ENCODE results near the gene KY. TPM values are rescaled to one million over a fixed set of nuclear protein-coding genes. Genes with fewer than 3 reads are reported as not detected.

Gene KY
- total and polyA plus RNA-seq, 4 donors = 0.06 to 0.21 (median 0.15) TPM; not detected in 1

DNA sequence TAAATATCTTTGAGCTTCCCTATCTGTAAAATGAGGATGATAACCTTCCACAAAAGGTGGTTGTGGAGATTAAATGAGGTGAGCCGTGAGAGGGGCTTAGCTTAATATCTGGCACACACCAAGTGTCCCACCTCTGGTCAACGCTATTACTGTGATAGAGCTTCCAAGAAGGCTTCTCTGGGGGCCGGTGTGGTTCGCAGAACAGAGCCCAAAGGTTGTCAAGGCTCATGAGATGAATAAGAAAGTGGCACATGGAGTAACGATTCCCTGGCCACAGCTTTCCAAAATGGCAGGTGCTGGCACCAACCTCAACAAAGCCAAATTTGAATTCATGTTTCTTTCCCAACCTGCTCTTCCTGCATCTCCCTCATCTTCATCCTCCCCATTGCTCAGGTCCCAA is 10.4 kb downstream of the KY start:
- Histone ChIP-seq H3K4me3 (no peak overlapping the region), H3K36me3 (ENCODE audit: control insufficient read depth in 4 of 4, insufficient read depth in 4 of 4, low read length in 4 of 4) (no peaks in the 10 kb centered on the region), H3K9ac (ENCODE audit: insufficient read depth in 1 of 2, low read length in 2 of 2) (no peak overlapping the region), H3K4me1 (ENCODE audit: control insufficient read depth in 5 of 5, insufficient read depth in 5 of 5, low read length in 5 of 5) (peaks cover 0 to 6% (median 0%) of the 10 kb centered on the region in 5 donors), H3K27me3 (ENCODE audit: control insufficient read depth in 3 of 3, insufficient read depth in 3 of 3, low read length in 2 of 3) (no peaks in the 10 kb centered on the region), H3K27ac (ENCODE audit: low read depth in 1 of 2, low read length in 1 of 2) (no peak overlapping the region), H3K9me3 (ENCODE audit: control insufficient read depth in 4 of 4, insufficient read depth in 3 of 4, low read length in 3 of 4) (no peaks in the 10 kb centered on the region)
- DNase-seq (no peak), ATAC-seq (ENCODE audit: insufficient read depth, low FRiP score) (no peak)
- 92 to 94% methylated on average over 5 of the region's 5 CpGs for WGBS, 2 donors
- TF ChIP-seq, protein P1, sequence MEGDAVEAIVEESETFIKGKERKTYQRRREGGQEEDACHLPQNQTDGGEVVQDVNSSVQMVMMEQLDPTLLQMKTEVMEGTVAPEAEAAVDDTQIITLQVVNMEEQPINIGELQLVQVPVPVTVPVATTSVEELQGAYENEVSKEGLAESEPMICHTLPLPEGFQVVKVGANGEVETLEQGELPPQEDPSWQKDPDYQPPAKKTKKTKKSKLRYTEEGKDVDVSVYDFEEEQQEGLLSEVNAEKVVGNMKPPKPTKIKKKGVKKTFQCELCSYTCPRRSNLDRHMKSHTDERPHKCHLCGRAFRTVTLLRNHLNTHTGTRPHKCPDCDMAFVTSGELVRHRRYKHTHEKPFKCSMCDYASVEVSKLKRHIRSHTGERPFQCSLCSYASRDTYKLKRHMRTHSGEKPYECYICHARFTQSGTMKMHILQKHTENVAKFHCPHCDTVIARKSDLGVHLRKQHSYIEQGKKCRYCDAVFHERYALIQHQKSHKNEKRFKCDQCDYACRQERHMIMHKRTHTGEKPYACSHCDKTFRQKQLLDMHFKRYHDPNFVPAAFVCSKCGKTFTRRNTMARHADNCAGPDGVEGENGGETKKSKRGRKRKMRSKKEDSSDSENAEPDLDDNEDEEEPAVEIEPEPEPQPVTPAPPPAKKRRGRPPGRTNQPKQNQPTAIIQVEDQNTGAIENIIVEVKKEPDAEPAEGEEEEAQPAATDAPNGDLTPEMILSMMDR (IDR thresholded peaks at IDR 0.05; ENCODE audit: control extremely low read depth, extremely low read depth) = no peak

DNA sequence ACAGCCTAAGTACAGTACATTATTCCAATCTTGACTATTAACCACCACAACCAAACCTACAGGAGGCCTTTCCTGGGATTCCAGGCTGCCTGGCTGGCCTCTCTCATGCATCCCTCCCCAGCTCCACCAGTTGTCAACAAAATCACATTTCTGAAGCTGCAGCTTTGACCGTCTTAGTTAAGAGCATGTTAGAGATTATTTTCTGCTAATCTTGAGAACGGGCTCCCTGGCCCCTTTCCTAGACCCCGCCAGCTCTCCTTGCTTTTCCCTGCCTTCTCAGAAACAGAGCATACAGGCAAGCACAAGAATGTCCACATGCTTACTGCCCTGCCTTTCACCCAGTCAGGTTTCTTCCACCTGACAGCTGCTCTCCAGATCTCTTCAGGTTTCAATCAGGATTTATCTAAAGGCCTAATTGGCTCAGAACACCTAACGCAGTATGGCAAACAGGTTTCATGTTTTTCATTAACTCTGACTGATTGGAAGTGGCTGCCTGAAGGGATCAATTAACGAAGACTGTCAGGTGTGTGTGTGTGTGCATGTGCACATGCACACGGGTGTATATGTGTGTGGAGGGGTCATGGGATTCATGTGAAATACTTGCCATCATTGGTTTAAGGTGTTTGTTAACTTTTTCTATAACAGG is 12.3 kb downstream of the KY start:
- H3K9ac ChIP-seq (ENCODE audit: insufficient read depth in 1 of 2, low read length in 2 of 2) = no peak overlapping the region
- H3K9me3 ChIP-seq (ENCODE audit: control insufficient read depth in 4 of 4, insufficient read depth in 3 of 4, low read length in 3 of 4) = no peaks in the 10 kb centered on the region
- peaks cover 0 to 6% (median 0%) of the 10 kb centered on the region in 5 donors for H3K4me1 ChIP-seq (ENCODE audit: control insufficient read depth in 5 of 5, insufficient read depth in 5 of 5, low read length in 5 of 5)
- no peak overlapping the region for H3K27ac ChIP-seq (ENCODE audit: low read depth in 1 of 2, low read length in 1 of 2)
- DNase-seq (peak in 1 of 3 donors; percentile 8), ATAC-seq (ENCODE audit: insufficient read depth, low FRiP score) (no peak)
- WGBS, 2 donors = 81 to 86% methylated on average over 6 of the region's 6 CpGs
- TF ChIP-seq, protein P1 (IDR thresholded peaks at IDR 0.05; ENCODE audit: control extremely low read depth, extremely low read depth) = no peak
- no peaks in the 10 kb centered on the region for H3K36me3 ChIP-seq (ENCODE audit: control insufficient read depth in 4 of 4, insufficient read depth in 4 of 4, low read length in 4 of 4)
- H3K27me3 ChIP-seq (ENCODE audit: control insufficient read depth in 3 of 3, insufficient read depth in 3 of 3, low read length in 2 of 3) = no peaks in the 10 kb centered on the region
- H3K4me3 ChIP-seq = no peak overlapping the region

DNA sequence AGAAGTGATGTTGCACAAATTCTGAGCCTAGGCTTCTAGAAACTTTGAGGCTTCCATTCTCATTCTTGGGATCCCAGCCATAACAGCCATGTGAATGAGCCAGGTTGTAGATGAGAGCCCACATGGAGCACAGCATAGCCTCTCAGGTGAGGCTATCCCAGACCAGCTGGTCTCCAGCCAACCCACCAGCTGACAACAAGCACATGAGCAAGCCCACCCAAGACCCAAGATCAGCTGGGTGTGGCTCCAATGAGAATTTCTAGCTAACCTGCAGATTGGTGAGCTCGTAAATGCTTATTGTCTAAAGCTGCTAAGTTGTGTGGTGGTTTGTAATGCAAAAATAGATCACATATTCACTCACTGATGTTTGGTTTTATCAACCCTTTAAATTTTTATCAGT is 14.4 kb downstream of the KY start:
- 94 to 96% methylated on average over 1 of the region's 1 CpG for WGBS, 2 donors
- TF ChIP-seq, protein P1 (IDR thresholded peaks at IDR 0.05; ENCODE audit: control extremely low read depth, extremely low read depth) = no peak
- H3K36me3 ChIP-seq (ENCODE audit: control insufficient read depth in 4 of 4, insufficient read depth in 4 of 4, low read length in 4 of 4) = no peaks in the 10 kb centered on the region
- H3K27me3 ChIP-seq (ENCODE audit: control insufficient read depth in 3 of 3, insufficient read depth in 3 of 3, low read length in 2 of 3) = no peaks in the 10 kb centered on the region
- no peak for DNase-seq
- ATAC-seq (ENCODE audit: insufficient read depth, low FRiP score) = no peak
- peaks cover 0 to 6% (median 0%) of the 10 kb centered on the region in 5 donors for H3K4me1 ChIP-seq (ENCODE audit: control insufficient read depth in 5 of 5, insufficient read depth in 5 of 5, low read length in 5 of 5)
- H3K9ac ChIP-seq (ENCODE audit: insufficient read depth in 1 of 2, low read length in 2 of 2) = no peak overlapping the region
- no peak overlapping the region for H3K27ac ChIP-seq (ENCODE audit: low read depth in 1 of 2, low read length in 1 of 2)
- H3K9me3 ChIP-seq (ENCODE audit: control insufficient read depth in 4 of 4, insufficient read depth in 3 of 4, low read length in 3 of 4) = no peaks in the 10 kb centered on the region
- no peak overlapping the region for H3K4me3 ChIP-seq

DNA sequence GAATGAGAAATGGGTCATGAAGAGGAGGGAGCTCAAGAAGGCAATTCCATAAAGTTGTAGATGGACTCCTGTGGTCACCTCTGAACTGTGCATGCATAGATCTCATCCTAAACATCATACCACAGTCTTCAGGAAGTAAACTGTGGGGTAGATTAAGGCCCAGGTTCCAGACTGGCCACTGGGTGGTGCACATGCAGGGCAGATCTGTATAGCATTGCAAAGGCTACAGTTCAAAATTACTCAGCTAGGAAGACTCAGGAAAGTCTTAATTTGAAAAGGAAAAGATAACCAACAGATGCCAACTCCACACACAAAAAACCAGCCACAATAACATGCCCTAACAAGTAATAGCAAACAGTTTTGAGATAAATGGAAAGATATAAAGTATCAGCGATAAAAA is 20.3 kb downstream of the KY start:
- TF ChIP-seq, protein P1 (IDR thresholded peaks at IDR 0.05; ENCODE audit: control extremely low read depth, extremely low read depth) = no peak
- Histone ChIP-seq H3K9ac (ENCODE audit: insufficient read depth in 1 of 2, low read length in 2 of 2) (no peak overlapping the region), H3K27ac (ENCODE audit: low read depth in 1 of 2, low read length in 1 of 2) (no peak overlapping the region), H3K4me1 (ENCODE audit: control insufficient read depth in 5 of 5, insufficient read depth in 5 of 5, low read length in 5 of 5) (no peaks in the 10 kb centered on the region), H3K4me3 (no peak overlapping the region), H3K9me3 (ENCODE audit: control insufficient read depth in 4 of 4, insufficient read depth in 3 of 4, low read length in 3 of 4) (peaks cover 0 to 5% (median 1%) of the 10 kb centered on the region in 4 donors), H3K36me3 (ENCODE audit: control insufficient read depth in 4 of 4, insufficient read depth in 4 of 4, low read length in 4 of 4) (no peaks in the 10 kb centered on the region), H3K27me3 (ENCODE audit: control insufficient read depth in 3 of 3, insufficient read depth in 3 of 3, low read length in 2 of 3) (no peaks in the 10 kb centered on the region)
- DNase-seq (no peak), ATAC-seq (ENCODE audit: insufficient read depth, low FRiP score) (no peak)
- WGBS, 2 donors = 97 to 98% methylated on average over 1 of the region's 1 CpG

Measured in lung (tissue), 12 donors.